CD4-positive, CD25-positive, alpha-beta regulatory T cell (primary cell): ENCODE data around the gene MTR. TPM values are rescaled to one million over a fixed set of nuclear protein-coding genes. Genes with fewer than 3 reads are reported as not detected.

Experiments
- ATAC-seq, 2 donors: fragments of 150-1000 bp; cut with Tn5 transposase; one replicate each; pipeline ENCODE4 v1.10.0; 2021; ENCODE audit warnings: low read depth in 2 of 2, moderate number of reproducible peaks in 2 of 2, moderate library complexity in 1 of 2
- DNase-seq, 3 donors: peaks; one replicate each; pipeline versions ENCODE4 v3.0.0 to v3.0.0-alpha.2; 2012 to 2022; ENCODE audit warnings: mixed read lengths in 1 of 3
- H3K27ac ChIP-seq: one replicate; pipeline ENCODE4 v1.7.0; 2013; ENCODE audit warnings: mild to moderate bottlenecking, low read length; ENCODE audit not compliant: insufficient read depth, poor library complexity, severe bottlenecking
- H3K27me3 ChIP-seq: one replicate; pipeline ENCODE4 v1.7.0; 2013; ENCODE audit warnings: low read length; ENCODE audit not compliant: control insufficient read depth, insufficient read depth
- H3K36me3 ChIP-seq: one replicate; pipeline ENCODE4 v1.7.0; 2013; ENCODE audit warnings: mild to moderate bottlenecking, low read length, moderate library complexity; ENCODE audit not compliant: control insufficient read depth, insufficient read depth
- H3K4me1 ChIP-seq: 2 replicates; pipeline ENCODE4 v1.7.0; 2013; ENCODE audit warnings: mild to moderate bottlenecking, low read length; ENCODE audit not compliant: insufficient read depth, control insufficient read depth, poor library complexity, severe bottlenecking
- H3K4me3 ChIP-seq: one replicate; pipeline ENCODE4 v1.7.0; 2013; ENCODE audit warnings: low read depth, mild to moderate bottlenecking, low read length, moderate library complexity
- H3K9me3 ChIP-seq, 2 experiments: 1 replicate in 1 of 2; 2 replicates in 1 of 2; pipeline ENCODE4 v1.7.0; 2013; ENCODE audit warnings: low read length in 2 of 2, mild to moderate bottlenecking in 1 of 2, moderate library complexity in 1 of 2; ENCODE audit not compliant: control insufficient read depth in 2 of 2
- H3K27ac Mint-ChIP-seq, 3 donors: one replicate each; pipeline ENCODE4 v1.8.0; 2020 to 2022; ENCODE audit warnings: mild to moderate bottlenecking in 3 of 3, mixed read lengths in 3 of 3, moderate library complexity in 2 of 3
- H3K27me3 Mint-ChIP-seq: one replicate; pipeline ENCODE4 v1.8.0; 2022; ENCODE audit warnings: mild to moderate bottlenecking, mixed read lengths
- H3K36me3 Mint-ChIP-seq: one replicate; pipeline ENCODE4 v1.8.0; 2020; ENCODE audit warnings: mixed read lengths
- H3K4me1 Mint-ChIP-seq, 4 donors: one replicate each; pipeline ENCODE4 v1.8.0; 2020 to 2022; ENCODE audit warnings: mixed read lengths in 4 of 4, mild to moderate bottlenecking in 1 of 4
- H3K4me3 Mint-ChIP-seq, 4 donors: one replicate each; pipeline ENCODE4 v1.8.0; 2020 to 2022; ENCODE audit warnings: mild to moderate bottlenecking in 4 of 4, mixed read lengths in 4 of 4, moderate library complexity in 3 of 4
- H3K9me3 Mint-ChIP-seq, 7 donors: one replicate each; pipeline ENCODE4 v1.8.0; 2020 to 2022; ENCODE audit warnings: mixed read lengths in 7 of 7, mild to moderate bottlenecking in 3 of 7, moderate library complexity in 2 of 7
- polyA plus RNA-seq, 4 donors: library from polyadenylated mRNA; unstranded; fragments of 300-500 nt; fragmentation: Illumina TruSeq; gene quantifications; one replicate each; pipeline ENCODE4 v1.2.3, GENCODE V29; 2021
- total RNA-seq: library from RNA; stranded (reverse); gene quantifications from one replicate; pipeline ENCODE4 v1.2.3, GENCODE V29; 2022

MTR gene
- total and polyA plus RNA-seq, 5 donors from 2014 or later = 12.6 to 44.5 (median 14.8) TPM

- no peak for ATAC-seq
- no peak overlapping the region for H3K27ac ChIP-seq
- H3K27me3 ChIP-seq = no peaks in the 10 kb centered on the region
- H3K4me3 ChIP-seq = no peak overlapping the region
- Mint-ChIP-seq H3K27me3 (no peaks in the 10 kb centered on the region), H3K27ac (peak overlapping the region in 1 of 3 donors; percentile 26), H3K4me1 (peaks cover 2 to 19% (median 11%) of the 10 kb centered on the region in 4 donors), H3K4me3 (no peak overlapping the region), H3K36me3 (peaks cover 70% of the 10 kb centered on the region), H3K9me3 (no peaks in the 10 kb centered on the region)
- DNase-seq = no peak
- H3K4me1 ChIP-seq = no peaks in the 10 kb centered on the region
- no peaks in the 10 kb centered on the region for H3K9me3 ChIP-seq
- peaks cover 55% of the 10 kb centered on the region for H3K36me3 ChIP-seq
These were observed 70.7 kb downstream of the MTR start for GRCh38 chr1:236865818-236866155.

GRCh38 chr1:236868625-236869467 is 73.8 kb downstream of the MTR start:
- Histone ChIP-seq H3K4me3 (no peak overlapping the region), H3K9me3 (no peaks in the 10 kb centered on the region), H3K27ac (no peak overlapping the region), H3K4me1 (no peaks in the 10 kb centered on the region), H3K27me3 (no peaks in the 10 kb centered on the region), H3K36me3 (peaks cover 34% of the 10 kb centered on the region)
- Mint-ChIP-seq H3K9me3 (no peaks in the 10 kb centered on the region), H3K27me3 (no peaks in the 10 kb centered on the region), H3K4me1 (peaks cover 0 to 13% (median 8%) of the 10 kb centered on the region in 4 donors), H3K27ac (no peak overlapping the region), H3K36me3 (peaks cover 60% of the 10 kb centered on the region), H3K4me3 (no peak overlapping the region)
- ATAC-seq (peak; percentile 42 to 58), DNase-seq (peak; percentile 12 to 76 (median 48))

DNA sequence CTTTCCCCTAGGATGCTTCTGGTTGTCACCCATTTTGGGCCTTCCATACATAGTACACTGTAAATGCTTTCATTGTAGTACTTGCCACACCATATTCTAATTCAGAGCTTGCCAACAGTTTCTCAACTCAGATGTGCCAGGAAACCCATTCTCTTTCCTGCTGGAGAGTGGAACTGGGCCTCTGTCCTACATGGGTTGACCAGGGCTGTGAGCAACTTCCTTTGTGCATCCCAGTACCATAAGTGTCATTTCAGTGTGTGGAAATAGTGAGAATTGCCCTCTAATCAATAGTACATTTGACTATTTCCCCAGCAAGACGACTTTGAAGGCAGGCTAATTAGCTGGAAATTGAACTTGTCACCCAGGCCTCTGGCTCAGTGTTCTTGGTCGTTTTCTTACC is 74.8 kb downstream of the MTR start:
- ATAC-seq (no peak), DNase-seq (no peak)
- peaks cover 59% of the 10 kb centered on the region for H3K36me3 Mint-ChIP-seq
- H3K27ac ChIP-seq = no peak overlapping the region
- peaks cover 0 to 10% (median 8%) of the 10 kb centered on the region in 4 donors for H3K4me1 Mint-ChIP-seq
- H3K4me1 ChIP-seq = no peaks in the 10 kb centered on the region
- H3K36me3 ChIP-seq = peaks cover 30% of the 10 kb centered on the region
- H3K4me3 ChIP-seq = no peak overlapping the region
- H3K9me3 ChIP-seq = no peaks in the 10 kb centered on the region
- H3K4me3 Mint-ChIP-seq = no peak overlapping the region
- no peaks in the 10 kb centered on the region for H3K27me3 ChIP-seq
- peak overlapping the region in 1 of 3 donors; percentile 22 for H3K27ac Mint-ChIP-seq
- H3K9me3 Mint-ChIP-seq = no peaks in the 10 kb centered on the region
- no peaks in the 10 kb centered on the region for H3K27me3 Mint-ChIP-seq

- Mint-ChIP-seq H3K4me1 (peaks cover 0 to 9% (median 5%) of the 10 kb centered on the region in 4 donors), H3K36me3 (peaks cover 54% of the 10 kb centered on the region), H3K4me3 (no peak overlapping the region), H3K27ac (peak overlapping the region in 2 of 3 donors; percentile 20 to 67), H3K27me3 (no peaks in the 10 kb centered on the region), H3K9me3 (no peaks in the 10 kb centered on the region)
- DNase-seq = no peak
- Histone ChIP-seq H3K27ac (no peak overlapping the region), H3K4me3 (no peak overlapping the region), H3K36me3 (peaks cover 38% of the 10 kb centered on the region), H3K27me3 (no peaks in the 10 kb centered on the region), H3K4me1 (no peaks in the 10 kb centered on the region), H3K9me3 (no peaks in the 10 kb centered on the region)
- no peak for ATAC-seq
These were observed 75.6 kb downstream of the MTR start for GRCh38 chr1:236870721-236871120.

DNA sequence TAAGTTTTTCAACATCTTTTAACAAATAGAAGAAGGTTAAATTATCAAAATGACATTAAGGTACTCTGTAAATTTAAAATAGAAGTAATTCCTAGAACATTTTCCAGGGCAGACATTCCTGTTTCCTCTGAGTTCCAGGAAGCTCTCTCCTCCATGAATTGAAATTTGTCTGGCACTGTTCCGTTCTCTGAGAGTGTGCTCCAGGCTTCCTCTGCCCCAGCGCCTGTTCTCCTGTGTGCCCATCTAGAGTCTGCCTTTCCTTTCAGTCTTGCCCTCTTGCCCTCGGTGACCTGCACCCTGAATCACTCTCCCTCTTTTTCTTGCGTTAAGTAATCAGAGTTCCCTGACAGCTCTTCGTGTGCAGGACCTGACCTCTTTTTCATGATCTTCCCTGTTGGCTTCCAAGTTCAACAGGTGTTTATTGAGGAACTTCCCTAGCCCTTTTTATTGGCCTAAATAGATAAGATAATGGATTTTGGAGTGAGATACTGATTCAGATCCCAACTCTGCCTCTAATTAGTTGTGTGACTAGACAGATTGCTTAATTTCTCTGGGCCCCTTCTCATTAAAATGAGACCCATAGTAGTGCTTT is 77.1 kb downstream of the MTR start:
- peak overlapping the region in 2 of 3 donors; percentile 80 to 88 for H3K27ac Mint-ChIP-seq
- H3K36me3 ChIP-seq = peaks cover 43% of the 10 kb centered on the region

GRCh38 chr1:236875975-236876374 is 80.9 kb downstream of the MTR start:
- Mint-ChIP-seq H3K36me3 (peaks cover 53% of the 10 kb centered on the region), H3K4me1 (peaks cover 0 to 5% (median 2%) of the 10 kb centered on the region in 4 donors), H3K27ac (no peak overlapping the region), H3K27me3 (no peaks in the 10 kb centered on the region), H3K4me3 (no peak overlapping the region), H3K9me3 (no peaks in the 10 kb centered on the region)
- H3K27me3 ChIP-seq = no peaks in the 10 kb centered on the region
- no peaks in the 10 kb centered on the region for H3K4me1 ChIP-seq
- ATAC-seq = no peak
- no peaks in the 10 kb centered on the region for H3K9me3 ChIP-seq
- no peak for DNase-seq
- peaks cover 39% of the 10 kb centered on the region for H3K36me3 ChIP-seq
- no peak overlapping the region for H3K27ac ChIP-seq
- no peak overlapping the region for H3K4me3 ChIP-seq

More for the DNA sequence above, 77.1 kb downstream of the MTR start:
- no peaks in the 10 kb centered on the region for H3K27me3 Mint-ChIP-seq
- Histone ChIP-seq H3K9me3 (no peaks in the 10 kb centered on the region), H3K27ac (no peak overlapping the region), H3K4me3 (no peak overlapping the region), H3K27me3 (no peaks in the 10 kb centered on the region), H3K4me1 (no peaks in the 10 kb centered on the region)
- ATAC-seq (no peak), DNase-seq (no peak)
- no peaks in the 10 kb centered on the region for H3K9me3 Mint-ChIP-seq
- H3K4me1 Mint-ChIP-seq = peaks cover 0 to 9% (median 4%) of the 10 kb centered on the region in 4 donors
- H3K36me3 Mint-ChIP-seq = peaks cover 54% of the 10 kb centered on the region
- no peak overlapping the region for H3K4me3 Mint-ChIP-seq

GRCh38 chr1:236877661-236878060 is 82.6 kb downstream of the MTR start:
- Mint-ChIP-seq H3K36me3 (peaks cover 45% of the 10 kb centered on the region), H3K27ac (no peak overlapping the region), H3K9me3 (no peaks in the 10 kb centered on the region), H3K27me3 (no peaks in the 10 kb centered on the region), H3K4me1 (peaks cover 0 to 4% (median 0%) of the 10 kb centered on the region in 4 donors), H3K4me3 (no peak overlapping the region)
- H3K36me3 ChIP-seq = peaks cover 47% of the 10 kb centered on the region
- ATAC-seq (no peak), DNase-seq (no peak)
- no peaks in the 10 kb centered on the region for H3K4me1 ChIP-seq
- H3K27ac ChIP-seq = no peak overlapping the region
- H3K27me3 ChIP-seq = no peaks in the 10 kb centered on the region
- H3K9me3 ChIP-seq = no peaks in the 10 kb centered on the region
- H3K4me3 ChIP-seq = no peak overlapping the region
